ENCODE results near the gene NSUN7.
"Not testable (repeated sequence)": the region's sequence is repeated elsewhere in the genome, so short reads cannot be mapped to it uniquely, and the experiment has no call there.

The NSUN7 gene, protein sequence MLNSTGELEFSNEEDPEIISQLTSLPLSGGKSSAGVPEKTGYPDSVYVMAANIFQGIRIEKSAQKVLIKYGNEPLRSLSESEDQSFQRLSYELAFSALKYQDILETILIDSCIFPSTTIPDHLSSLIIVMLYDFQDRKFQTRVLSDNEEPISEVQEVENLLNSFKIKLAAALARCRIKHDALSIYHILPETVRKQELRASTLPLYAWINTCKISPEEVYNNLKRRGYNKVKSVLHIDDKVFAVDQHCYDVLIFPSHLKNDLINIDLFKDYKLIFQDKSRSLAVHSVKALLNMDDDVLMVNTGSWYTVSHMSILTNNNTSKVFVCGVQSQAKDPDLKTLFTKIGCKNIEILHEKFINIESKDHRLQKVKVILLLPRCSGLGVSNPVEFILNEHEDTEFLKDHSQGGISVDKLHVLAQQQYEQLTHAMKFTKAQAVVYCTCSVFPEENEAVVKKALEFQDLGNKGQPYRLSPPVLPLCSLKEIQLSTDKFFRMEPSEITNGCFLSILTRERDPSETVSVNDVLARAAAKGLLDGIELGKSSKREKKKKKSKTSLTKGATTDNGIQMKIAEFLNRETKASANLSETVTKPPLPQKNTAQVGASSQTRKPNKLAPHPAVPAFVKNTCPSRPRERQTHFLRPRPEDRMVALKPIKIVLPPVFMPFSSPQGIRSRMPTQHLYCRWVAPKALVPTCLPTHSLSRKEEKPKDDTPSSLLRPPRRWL

DNA sequence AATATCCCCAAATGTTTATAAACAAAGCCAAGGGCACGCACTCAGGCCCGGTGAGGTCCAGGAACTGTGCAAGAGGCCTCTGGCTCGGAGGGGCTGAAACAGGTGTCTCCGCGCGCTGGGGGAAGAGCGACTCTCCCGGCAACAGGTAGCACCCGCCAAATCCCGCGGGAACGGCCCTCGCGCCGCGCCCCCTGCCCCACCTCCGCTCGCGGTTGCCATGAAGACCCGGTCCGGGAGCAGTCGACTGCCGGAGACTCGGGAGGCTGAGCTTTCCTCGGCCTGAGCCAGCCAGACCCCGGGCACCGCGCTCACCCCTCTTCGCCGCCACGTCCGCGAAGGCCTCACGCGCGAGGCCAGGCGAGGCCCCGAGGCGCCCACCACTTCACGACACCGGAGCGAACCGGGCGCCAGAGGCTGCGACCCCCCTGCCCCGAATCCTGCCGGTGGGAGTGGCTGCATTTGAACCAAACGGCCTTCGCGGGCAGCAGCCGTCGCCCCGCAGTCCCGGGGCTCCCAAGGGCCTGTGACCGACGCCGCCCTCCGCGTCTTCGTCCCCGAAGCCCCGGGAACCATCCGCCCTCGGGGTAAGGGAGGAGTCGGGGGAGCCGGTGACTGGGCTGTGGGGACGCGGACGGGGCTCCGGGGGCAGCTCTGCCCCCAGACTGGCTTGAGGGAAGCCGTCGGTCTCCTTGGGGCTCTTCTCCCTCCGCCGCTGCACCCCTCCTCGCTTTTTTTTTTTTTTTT is at the start of gene NSUN7:
Gene NSUN7 (plus strand): TSS at position 239 of the 744 bp plus-strand sequence. CDS start 739 bp downstream, outside the sequence.
- peak; percentile 93 for DNase-seq

DNA sequence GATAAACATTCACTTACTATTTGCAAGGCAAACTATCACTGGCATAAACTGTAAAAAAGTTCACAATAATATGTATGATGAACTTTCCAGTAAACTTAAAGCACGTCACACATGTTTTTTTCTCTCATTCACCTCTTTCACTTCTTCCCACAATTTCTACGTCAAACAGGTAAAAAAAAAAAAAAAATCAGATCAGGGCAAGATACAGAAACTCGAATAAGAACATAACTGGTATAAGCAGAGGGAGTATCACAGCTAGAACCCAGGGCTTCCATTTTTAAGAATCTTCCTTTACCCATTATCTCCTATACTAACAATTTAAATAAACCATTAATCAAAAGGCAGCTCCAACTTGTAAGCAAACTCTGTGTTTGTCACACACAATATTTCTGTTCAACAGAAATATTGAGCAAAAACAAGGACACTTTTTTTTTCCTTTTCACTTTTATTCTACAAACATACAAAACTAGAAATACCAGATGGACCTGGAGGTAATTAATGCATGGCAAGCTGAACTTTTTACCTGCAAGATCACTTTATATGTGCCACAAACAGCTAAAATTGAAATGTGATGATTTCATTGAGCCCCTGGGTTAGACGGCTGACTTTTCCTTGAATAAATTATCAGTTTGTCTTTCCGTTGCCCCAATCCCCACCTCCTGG is 47.5 kb upstream of the NSUN7 start:
- no peak for DNase-seq

DNA sequence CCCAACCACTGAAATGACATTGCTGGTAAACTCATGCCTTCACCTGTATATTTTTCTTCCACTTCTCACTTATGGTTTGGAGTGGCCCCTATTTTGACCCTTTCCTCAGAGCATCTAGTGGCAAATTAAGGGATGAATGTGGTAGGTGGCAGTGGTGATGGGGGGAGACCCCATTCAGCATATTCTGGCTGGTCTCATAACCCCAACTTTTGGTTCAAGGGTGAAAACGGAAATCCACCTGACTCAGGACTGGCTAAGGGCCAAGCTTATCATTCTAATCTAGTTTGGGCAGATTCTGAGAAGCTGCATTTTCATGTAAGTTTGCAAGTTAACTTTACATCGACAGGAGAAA is 47.0 kb upstream of the NSUN7 start:
- no peak for DNase-seq

DNA sequence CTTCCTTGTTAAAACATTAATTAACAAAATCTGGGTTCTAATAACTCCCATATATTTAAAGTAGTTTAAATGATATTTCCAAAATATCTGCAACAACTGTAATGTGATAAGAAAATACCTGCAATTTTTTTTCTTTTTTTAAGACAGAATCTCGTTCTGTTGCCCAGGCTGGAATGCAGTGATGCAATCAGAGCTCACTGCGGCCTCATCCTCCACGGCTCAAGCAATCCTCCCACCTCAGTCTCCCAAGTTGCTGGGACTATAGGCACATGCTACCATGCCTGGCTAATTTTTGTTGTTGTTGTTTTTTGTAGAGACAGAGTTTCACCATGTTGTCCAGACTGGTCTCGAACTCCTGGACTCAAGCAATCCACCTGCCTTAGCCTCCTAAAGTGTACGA is 45.7 kb upstream of the NSUN7 start:
- DNase-seq, result no peak

DNA sequence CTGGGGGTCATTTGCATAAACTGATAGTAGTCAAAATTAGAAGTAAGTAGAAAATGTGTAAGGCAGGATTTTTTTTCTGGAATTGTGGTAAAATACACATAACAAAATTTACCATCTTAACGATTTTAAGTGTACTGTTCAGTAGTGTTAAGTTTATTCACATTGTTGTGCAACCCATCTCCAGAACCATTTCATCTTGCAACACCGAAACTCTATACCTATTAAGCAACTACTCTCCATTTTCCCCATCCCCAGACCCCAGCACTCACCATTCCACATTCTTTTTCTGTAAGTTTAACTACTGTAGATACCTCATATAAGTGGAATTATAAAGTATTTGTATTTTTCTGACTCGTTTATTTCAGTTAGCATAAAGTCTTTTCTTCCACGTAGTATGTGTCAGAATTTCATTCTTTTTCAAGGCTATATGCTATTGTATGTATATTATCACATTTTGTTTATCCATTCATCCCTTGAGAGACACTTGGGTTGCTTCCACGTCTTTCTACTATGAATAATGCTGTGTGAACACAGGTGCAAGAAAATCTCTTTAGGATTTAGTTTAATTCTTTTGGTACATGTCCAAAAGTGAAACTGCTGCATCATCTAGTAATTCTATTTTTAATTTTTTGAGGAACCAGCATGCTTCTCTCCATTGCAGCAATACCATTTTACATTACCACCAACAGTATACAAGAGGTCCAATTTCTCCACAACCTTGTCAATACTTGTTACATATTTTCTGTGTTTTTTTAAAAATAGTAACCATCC is 39.1 kb upstream of the NSUN7 start:
- DNase-seq, result no peak

DNA sequence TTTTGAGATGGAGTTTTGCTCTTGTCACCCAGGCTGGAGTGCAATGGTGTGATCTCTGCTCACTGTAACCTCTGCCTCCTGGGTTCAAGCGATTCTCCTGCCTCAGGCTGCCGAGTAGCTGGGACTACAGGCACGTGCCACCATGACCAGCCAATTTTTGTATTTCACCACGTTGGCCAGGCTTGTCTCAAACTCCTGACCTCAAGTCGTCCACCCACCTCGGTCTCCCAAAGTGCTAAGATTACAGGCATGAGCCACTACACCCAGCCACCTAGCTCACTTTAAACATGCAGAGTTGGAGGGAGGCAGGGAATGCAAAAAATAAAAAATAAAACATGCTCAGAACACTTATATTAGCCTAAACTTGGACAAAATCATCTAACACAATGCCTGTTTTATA is 36.8 kb upstream of the NSUN7 start:
- DNase-seq, result not testable (repeated sequence)

DNA sequence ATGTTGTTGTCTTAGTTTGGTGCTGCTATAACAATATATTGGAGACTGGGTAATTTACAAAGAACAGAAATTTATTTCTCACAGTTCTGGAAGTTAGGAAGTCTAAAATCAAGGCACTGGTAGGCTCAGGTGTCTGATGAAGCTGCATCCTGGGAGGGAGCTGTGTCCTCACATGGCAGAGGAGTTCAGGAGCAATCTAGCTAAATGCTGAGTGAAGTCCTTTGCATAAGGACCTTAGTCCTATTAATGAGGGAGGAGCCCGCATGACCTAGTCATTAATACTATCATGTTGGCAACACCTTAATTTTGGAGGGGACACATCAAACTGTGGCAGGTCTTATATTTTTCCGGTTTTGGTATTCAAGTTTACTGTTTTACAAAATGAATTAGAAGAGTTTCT is 36.0 kb upstream of the NSUN7 start:
- no peak for DNase-seq

DNA sequence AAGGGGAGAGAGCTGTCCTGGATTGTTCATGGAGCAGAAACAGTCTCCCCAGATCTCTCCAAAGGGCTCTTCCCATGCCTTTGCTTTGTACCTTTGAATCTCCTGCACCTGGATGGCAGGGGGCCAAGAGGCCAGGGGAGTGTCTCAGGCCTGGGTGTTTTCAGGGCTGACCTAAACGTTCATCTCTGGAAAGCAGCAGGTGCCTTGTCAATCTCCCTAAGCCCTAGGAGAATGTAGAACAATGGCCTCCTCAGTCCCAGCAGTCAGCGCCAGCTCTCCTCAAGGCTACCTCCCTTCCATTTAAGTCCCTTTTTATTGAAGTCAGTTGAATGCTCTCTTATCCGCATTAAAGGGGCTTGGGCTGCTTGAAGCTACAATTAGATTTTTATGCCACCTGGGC is 31.2 kb upstream of the NSUN7 start:
- peak; percentile 67 for DNase-seq

DNA sequence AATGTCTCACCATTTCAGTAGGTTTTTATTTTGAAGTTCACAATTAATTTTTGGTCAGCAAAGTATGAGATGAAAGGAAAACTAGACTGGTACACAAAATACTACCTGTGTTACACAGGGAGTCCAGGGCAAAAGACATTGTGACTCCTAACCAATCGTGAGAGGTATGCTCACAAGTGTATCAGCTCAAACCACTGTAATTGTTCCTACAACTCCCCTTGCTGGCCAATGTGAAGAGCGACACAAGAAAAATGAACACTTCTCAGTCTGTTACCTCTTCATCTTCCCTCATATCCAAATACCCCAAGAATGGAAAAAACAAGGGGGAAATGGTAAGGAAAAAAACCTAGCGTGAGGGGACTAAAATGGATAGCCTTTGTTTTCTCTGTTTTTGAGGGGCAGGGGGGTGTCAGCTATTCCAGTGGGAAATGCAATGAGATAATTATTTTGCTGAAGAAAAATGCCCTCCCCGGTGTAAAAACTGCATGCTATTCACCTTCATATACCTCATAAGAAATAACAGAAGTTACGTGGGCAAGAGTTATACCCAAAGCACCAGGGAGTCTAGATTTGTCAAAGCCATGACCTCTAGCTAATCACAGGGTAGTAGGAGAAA is 30.6 kb upstream of the NSUN7 start:
- DNase-seq, result peak; percentile 83

DNA sequence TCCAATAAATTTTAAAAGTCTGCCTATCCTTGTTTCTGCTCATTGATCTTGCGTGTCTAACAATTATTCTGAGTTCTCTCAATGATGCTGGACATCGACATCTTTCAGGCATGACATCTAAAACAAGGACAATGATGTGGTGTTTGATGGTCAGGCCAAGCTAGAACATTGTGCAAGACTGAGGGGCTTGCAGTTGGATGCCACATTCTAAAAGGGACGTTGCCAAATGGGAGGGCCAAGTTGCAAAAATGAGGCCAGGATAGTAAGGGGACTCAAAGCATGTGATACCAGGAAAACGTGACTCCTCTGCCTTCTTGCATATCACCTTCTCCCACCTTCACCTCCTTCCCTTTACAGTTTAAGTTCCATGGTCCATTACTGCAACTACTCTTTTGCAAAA is 29.4 kb upstream of the NSUN7 start:
- DNase-seq, result no peak

DNA sequence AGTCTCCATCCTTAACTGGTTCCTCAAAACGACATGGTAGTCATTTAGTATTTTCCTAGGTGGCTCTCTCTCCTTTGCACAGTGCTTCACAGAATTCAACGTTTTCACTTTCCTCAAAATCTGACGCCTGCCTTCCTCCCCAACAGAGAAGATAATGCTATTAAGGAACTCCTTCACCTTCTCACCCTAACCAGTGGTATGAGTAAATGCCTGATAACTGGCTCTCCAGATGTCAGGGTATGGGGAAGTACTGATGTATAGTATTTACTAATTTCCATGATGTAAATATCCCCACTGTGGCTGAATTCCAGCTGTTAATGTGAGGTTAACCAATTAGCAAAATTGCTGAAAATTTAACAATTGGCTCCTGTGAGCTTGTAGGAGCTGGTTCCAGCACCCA is 28.8 kb upstream of the NSUN7 start:
- peak; percentile 17 for DNase-seq

DNA sequence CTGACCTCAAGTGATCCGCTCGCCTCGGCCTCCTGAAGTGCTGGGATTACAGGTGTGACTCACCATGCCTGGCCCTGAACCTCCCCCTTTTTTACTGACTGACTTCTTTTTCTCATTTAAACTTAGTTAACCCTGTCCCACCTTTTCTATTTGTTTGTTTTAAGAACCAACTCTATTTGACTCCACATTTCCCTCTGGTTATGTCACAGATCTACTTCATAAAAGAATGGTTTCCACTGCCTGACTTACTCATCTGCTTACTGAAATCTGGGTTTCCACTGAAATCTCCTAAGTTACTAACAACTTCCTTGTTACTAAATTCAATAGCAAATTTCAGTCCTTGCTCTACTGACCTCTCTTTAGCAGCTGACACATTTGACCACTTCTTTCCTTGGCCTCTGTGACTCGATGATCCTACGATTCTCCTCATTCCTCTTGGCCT is 28.0 kb upstream of the NSUN7 start:
- DNase-seq, result no peak

DNA sequence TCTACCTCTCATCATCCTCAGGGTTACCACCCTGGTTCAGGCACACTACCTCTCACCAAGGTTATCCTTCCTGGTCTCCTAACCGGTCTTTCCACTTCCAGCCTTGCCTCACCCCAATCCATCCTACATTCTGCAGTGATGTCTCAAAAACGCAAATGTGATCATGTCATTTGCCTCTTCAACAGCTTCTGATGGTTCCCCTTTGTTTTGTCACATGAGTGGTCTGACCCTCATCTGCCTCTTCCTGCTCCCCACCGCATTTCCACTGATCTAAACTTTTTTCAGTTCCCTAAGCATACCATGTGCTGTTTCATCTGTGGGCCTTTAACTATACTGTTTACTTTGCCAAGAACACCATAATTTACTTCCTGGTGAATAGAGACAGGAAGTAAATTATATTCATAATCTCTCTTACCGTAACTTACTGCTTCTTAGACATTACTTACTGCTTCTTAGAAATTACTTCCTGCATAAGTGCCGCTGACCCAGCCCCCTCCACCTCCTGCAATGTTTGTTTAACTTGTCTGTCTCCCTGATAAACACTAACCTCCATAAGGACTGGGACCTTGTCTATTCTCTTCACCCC is 27.1 kb upstream of the NSUN7 start:
- DNase-seq, result peak; percentile 41

DNA sequence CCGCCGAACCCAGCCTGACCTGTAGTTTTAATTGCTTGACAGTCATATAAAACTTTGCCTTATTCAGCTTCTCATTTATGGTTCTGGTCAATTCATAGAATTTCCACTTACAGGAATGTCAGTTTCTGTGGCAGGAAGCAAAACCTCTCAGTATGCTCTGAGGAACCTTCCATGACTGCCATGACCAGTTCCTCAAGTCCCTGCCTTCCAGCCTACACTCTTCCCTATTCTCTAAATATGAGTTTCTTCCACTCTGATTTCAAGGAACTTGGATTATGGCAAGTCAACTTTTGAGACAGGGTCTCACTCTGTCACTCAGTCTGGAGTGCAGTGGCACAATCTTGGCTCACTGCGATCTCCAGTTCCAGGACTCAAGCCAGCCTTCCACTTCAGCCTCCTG is 26.0 kb upstream of the NSUN7 start:
- DNase-seq, result no peak

DNA sequence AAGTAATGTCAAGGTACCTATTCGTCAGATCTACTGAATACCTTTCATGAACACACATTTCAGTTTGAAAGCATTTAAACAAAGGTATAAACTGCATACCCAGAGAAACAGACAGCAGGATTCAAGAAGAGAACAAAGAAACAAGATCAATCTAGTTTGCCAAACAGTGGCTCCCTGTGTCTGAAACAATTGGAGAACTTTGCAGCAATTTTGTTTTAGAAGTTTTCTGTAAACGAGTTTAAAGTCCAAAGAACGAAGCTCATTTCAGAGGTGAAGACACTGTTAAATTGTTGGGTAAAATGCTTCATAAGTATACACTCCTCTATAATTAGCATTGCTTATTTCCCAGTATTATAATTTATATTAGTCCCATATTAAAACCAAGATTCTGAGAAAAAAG is 21.4 kb upstream of the NSUN7 start:
- no peak for DNase-seq

DNA sequence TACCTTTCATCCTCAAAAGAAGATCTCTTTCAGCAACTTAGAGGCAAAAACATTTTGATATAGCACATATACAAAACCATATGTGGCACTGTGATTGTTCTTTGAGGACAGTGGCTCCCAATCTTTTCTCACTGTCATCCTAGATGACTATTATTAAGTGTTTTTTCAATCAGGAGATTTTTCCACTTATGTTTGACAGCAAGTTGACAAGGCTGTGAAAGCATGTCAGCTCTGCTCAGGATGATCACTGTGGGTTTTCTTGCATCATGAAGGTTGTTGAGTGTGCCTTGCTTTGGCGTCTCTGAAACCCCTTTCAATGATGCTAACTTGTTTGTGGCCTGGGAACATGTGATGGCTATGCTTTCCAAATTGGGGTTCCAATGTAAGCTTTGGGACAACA is 20.2 kb upstream of the NSUN7 start:
- DNase-seq, result no peak

DNA sequence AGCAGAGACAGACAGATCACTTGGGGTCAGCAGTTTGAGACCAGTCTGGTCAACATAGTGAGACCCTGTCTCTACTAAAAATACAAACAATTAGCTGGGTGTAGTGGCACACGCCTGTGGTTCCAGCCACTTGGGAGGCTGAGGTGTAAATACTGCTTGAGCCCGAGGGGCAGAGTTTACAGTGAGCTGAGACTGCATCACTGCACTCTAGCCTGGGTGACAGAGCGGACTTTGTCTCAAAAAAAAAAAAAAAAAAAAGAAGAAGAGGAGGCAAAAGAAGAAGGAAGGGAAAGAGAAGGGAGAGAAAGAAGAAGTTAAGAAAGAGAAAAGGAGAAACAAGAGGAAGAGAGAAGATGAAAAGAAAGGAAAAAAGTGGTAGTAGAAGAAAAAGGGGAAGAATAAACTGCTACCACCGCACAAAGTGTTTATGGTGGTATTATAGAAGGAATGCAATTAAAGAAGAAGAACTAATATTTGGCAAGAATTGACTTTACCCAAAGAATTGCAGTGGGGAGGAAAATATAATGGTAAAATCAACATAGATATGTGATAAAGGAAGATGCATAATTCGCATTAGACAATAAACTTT is 19.6 kb upstream of the NSUN7 start:
- DNase-seq, result no peak

DNA sequence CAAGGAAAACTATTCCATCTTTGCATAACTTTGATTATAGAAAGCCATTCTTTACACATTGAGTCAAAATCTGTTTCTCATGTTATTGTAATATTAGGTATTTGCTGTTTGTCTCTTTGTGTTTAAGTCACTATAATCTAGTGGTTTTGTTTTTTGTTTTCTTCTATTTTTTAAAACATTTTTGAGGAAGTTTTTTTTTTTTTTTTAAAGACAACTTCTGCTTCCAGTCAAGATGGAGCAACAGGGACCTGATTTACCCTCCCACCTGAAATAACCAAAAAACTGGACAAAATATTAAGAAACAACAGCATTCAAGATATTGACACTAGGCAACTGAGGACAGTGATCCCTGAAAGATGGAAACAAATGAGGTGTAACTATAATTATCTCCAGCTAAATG is 18.4 kb upstream of the NSUN7 start:
- no peak for DNase-seq

DNA sequence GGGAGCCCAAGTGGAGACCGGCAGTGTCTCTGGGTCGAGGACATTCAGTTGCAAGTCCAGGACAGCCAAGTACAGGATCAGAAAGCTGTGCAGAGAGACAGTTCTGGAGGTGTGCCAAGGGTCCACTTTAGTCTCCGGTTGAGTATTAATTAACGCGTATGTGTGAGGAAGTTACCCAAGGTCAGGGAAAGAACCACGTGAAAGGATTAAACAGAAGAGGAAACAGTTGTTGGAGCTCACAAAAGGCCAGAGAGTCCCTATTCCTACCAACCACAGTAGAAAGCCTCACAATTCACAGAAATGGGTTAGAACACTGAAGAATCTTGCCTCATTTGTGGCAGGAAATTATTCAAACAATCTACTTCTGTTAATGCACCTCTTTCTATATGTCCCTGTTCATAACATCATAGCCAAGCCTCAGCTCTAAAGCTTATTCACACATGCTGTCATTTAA is 17.9 kb upstream of the NSUN7 start:
- DNase-seq, result peak; percentile 93

DNA sequence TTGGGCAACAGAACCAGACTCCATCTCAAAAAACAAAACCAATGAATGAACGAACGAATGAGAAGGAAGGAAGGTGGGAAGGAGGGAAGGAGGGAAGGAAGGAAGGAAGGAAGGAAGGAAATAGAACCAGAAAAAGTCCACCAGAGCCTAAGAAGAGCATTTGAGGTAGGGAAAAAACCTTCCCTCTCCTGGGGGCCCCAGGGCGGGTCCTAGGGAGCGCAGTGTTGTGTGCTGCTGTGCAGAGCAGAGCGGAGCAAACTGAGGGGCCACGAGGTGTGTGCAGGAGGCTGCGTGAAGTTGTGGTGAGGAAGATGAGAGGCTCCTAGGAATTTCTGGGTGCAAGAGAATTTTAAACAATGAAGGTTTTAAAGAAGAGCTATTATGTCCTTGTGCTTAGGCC is 16.0 kb upstream of the NSUN7 start:
- DNase-seq, result no peak

DNA sequence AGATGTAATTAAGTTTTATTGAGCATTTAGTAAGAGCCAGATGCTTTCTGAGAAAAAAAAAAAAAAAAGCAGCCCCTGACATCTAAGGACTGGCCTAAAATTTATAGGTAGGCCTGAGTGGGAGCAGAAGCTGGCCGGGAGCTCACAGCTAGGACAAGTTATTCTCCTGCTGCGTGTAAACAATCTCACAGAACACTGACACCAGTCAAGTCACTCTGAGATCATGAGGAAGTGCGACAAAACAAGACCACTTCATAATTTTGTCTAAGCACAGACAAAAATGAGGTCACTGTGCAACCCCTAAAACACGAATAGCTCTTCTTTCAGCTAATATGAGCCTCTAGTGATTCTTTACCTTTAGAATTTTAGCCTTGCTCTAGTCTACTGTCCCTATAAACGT is 15.3 kb upstream of the NSUN7 start:
- no peak for DNase-seq

Data from NCI-H69 (cell line).